ENCODE measurements around the gene UBE2M.
A peak's percentile ranks its signal among the peaks of the same experiment; 100 is the strongest.
"Not testable (repeated sequence)": the region's sequence is repeated elsewhere in the genome, so short reads cannot be mapped to it uniquely, and the experiment has no call there.

Gene UBE2M

DNA sequence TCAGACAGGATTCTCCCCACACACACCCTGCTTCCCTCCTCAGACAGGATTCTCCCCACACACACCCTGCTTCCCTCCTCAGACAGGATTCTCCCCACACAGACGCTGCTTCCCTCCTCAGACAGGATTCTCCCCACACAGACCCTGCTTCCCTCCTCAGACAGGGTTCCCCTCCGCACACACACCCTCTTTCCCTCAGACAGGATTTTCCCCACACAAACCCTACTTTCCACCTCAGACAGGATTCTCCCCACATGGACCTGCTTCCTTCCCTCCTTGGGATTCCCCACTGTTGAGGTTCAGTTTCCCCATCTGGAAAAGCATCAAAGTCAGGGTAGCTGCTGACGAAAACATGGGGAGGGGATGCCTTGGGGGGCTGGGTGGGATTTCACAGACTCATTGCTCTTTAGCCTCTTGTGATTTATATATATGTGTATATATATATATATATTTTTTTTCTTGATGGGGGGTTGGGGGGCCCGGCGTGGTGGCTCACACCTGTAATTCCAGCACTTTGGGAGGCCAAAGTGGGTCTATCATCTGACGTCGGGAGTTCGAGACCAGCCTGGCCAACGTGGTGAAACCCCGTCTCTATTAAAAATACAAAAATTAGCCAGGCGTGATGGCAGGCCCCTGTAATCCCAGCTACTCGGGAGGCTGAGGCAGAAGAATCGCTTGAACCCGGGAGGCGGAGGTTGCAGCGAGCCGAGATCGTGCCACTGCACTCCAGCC, 15.6 kb downstream of the UBE2M start:
- DNase-seq (ENCODE audit: low read depth, low spot score), result not testable (repeated sequence)

DNA sequence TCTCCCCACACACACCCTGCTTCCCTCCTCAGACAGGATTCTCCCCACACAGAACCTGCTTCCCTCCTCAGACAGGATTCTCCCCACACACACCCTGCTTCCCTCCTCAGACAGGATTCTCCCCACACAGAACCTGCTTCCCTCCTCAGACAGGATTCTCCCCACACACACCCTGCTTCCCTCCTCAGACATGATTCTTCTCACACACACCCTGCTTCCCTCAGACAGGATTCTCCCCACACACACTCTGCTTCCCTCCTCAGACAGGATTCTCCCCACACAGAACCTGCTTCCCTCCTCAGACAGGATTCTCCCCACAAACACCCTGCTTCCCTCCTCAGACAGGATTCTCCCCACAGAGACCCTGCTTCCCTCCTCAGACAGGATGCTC, 19.2 kb downstream of the UBE2M start:
- DNase-seq (ENCODE audit: low read depth, low spot score), result not testable (repeated sequence)

DNA sequence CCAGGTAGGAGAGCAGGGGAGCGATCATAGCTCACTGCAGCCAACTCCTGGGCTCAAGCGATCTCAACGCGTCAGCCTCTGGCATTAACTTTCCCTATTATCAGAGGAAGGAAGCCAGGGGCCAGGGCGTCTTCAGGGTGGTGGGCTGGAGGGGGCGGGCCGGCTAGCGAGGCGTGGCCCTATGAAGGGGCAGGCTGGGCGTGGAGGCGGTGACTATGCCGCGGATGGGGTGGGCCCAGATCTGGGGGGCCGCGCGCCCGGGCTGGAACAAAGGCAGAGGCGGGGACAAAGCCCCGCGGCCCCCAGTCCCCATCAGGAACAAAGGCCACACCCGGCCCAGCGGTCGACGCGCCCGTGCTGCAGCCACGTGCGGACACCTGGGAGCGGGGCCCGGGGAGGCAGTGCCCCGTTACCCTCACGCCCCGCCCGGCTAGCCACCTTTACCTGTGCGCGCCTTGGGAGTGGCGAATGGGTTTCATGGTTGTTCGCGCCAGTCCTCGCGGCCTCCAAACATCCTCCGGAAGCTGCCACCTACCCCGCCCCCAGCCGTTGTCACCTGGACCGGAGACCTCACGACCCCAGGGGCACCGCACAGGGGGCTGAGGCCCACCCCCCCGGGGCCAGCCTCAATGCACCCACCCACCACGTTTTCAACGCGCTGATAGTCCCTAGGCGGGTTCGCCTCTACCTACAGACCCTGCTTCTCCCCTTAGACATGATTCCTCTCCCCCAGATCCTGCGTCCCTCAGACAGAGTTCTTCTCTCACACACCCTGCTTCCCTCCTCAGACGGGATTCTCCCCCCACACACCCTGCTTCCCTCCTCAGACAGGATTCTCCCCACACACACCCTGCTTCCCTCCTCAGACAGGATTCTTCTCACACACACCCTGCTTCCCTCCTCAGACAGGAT, 19.9 kb downstream of the UBE2M start:
- peak; percentile 93 for DNase-seq (ENCODE audit: low read depth, low spot score)

DNA sequence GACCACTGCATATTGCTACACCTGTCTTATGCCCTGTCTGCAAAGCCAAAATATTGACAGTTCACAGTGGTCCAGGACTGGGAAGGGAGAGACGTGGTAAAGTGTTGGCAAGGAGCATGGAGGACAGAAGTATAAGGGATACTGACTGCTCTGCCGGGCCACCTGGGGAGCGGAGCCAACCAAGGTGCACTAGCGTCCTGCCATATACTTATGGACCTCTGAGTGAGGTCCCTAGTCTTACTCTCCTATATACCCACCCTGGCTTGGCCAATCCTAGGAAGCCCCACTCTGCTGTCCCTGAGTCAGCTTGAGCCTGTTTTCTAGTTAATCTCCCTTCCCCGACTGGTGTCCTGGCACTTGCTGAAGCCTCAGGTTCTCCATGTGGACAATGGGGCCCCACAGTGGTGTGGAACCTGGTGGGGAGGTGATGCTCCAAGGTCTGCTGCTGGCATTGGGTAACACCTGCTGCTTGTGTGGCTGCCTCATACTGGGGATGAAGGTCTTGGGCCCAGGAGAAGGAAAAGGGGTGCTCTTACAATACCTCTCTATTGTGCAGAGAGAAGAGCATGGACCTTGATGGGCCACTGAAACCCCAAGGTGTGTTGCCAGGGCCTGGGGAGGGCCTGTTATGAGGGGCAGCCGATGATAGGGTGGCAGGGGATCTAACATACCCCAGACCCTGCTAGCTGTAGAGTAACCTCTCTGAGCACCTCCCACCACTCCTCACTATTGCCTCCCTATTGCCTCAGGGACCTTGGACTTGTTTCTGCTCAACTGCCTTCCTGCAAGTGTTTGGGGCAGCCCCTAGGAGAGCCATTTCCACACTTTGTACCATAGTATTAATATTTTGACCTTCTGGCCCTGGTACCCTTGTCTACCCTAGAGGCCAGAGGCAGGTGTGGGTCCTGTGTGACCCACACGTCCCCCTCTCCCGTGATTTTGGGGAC, 21.3 kb downstream of the UBE2M start:
- no peak for DNase-seq (ENCODE audit: low read depth, low spot score)

DNA sequence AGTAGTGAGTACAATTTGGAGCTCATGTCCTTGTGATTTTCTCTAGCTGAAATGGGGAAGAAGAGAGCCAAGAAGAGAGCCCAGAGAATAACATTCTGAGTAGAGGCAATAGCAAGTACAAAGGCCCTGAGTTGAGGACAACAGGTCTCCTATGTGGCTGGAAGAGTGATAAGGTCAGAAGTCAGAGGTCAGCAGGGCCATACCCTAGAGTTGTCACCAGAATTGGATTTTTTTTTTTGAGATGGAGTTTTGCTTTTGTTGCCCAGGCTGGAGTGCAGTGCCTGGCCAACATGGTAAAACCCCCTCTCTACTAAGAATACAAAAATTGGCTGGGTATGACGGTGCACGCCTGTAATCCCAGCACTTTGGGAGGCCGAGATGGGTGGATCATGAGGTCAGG, 22.6 kb downstream of the UBE2M start:
- DNase-seq (ENCODE audit: low read depth, low spot score), result no peak

DNA sequence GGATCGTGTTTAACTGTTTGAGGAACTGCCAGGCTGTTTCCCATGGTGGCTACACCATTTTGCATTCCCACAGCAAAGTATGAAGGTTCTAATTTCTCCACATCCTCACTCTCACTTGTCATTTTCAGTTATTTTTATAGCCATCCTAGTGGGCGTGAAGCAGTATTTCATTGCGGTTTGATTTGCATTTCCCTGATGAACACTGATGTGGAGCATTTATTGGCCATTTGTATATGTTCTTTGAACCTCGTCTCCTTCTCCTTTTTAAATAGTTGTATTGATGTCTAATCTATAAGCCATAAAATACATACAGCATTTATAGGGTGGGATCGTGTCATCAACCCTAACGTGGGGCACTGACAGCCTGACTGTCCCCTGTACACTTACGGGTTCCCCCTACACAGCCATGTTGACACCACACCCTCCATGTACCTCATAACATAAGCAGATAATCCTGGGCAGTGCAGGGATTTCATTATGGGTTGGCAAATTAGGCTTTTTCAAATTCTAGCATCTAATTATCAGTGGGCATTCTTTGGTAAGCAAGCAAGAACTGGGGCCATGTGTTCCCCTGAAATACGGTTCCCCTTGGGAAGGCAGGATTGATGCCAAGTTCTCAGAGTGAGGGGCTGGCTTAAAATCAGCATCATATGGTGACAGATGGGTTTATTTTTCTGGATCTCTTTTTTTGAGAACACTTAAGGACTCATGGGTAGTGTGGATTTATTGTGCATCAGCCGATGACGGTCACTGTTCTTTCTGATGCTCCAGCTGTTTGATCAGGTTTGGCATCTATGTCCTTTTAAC, 27.2 kb downstream of the UBE2M start:
- no peak for DNase-seq (ENCODE audit: low read depth, low spot score)

DNA sequence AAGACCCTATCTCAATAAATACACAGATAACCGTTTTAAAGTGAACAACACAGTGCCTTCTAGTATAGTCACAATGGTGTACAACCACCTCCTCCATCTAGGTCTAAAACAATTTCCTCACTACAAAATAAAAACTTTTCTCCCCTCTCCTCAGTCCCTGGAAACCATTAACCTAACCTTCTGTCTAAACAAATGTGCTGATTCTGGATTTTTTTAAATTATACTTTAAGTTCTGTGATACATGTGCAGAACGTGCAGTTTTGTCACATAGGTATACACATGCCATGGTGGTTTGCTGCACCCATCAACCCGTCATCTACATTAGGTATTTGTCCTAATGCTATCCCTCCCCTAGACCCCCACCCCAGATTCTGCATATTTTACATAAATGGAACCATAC, 29.0 kb downstream of the UBE2M start:
- no peak for DNase-seq (ENCODE audit: low read depth, low spot score)

DNA sequence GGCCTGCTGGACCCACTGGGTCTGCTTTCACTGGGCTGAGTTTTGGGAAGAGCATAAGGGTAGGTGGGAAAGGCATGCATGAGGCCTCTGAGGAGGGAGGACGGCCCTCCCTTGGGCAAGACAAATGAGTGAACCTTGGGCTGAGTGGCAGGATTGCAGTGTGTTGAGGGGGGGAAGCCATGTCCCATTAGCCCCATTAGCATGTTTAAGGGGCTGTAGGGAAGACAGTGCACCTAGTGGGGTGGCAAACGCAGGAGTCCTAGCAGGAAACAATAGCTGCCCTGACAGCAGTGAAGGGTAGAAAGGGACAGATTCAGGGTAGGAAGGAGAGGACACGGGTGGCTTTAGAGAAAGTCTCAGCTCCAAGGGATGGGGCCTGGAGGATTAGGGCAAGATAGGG, 35.7 kb downstream of the UBE2M start:
- no peak for DNase-seq (ENCODE audit: low read depth, low spot score)

DNA sequence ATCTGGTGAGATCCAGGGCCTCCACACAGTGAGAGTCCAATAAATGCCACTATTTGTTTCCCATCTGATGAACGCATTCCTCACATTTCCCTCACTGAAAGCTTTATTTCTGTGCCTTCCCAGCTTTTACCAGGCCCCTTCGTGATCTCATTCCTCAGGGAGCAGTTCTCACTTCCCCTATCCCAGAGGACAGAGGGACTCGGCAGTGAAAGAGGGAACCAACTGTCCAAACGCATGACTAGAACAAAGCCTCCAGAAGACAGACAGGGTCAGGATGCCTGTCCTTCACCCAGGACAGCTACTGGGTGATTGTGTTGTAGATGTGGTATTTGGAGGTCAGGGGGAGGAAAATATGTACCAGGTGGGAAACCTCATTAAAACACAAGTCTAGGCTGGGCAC, 36.8 kb downstream of the UBE2M start:
- DNase-seq (ENCODE audit: low read depth, low spot score), result no peak

DNA sequence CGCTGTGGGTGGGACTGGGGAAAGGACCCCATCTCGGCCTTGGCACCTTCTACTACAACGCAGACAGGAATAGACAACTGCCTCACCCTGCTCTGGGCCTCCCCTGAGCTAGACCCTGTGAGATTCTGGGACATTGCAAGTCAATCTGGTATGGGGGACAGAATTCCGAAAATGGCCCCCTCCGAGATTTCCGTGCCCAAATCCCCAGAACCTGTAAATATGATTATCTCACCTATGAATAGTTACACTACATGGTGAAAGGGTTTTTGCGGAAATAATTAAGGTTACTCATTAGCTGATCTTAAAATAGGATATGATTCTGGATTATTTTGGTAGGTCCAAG, 38.2 kb downstream of the UBE2M start:
- no peak for DNase-seq (ENCODE audit: low read depth, low spot score)

DNA sequence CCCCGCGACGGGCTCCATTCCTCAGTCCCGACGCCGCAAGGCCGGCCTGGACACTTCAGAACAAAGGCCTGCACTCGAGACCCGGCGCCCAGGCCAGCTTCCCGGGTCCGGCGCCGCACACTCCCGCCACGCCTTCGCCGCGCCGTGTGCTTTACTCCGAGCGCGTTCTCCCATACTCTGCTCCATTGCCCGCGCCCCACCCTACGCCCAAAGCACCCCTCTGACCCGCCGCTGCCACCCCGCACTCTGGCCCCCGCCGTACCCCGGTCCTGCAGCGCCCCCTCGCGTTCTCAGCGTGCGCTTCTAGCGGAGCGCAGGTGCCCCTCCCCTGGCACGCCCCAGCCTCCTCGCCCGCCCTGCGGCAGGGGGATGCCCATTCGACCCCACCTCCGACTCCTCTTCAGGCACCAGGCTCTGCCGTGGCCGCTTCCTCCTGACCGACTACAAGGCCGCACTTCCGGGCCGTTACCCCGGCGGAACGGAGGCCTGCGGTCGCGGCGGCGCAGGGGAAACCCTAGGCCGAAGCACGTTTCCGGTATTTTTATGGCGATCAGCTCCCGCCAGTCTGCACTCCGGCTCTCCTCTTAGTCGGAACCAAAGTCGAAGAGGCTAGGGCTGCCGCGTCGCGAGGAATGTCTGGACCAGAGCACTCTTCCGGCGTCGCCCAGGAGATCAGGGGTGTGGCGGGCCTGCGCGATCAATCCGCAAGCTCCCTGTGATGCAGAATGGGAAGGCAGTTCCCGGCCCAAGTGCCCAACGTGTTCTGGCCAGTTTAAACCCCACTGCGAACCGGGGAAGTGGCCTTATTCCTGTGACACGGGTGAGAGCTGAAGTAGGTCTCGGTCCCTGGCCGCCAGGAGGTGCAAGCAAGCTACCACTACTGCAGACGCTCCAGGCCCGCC, 38.8 kb downstream of the UBE2M start, which contains the start of gene ZBTB45:
TSS of gene ZBTB45 (minus strand) at position 456 of the 902 bp plus-strand sequence. CDS start 2,137 bp downstream, outside the sequence.
- peak; percentile 98 for DNase-seq (ENCODE audit: low read depth, low spot score)

DNA sequence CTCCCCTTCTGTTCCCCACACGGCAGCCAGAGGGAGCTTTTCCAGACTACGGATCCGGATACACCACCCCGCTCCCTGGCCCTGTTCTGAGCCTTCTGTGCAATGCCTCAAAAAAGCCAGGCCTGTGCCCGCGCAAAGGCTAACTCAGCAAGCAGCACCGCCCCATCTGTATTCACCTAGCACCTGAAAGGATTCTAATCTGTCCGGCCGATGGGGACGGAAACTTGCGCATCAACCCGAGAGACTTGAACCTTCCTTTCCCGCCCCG, 39.4 kb downstream of the UBE2M start:
- peak; percentile 85 for DNase-seq (ENCODE audit: low read depth, low spot score)

DNA sequence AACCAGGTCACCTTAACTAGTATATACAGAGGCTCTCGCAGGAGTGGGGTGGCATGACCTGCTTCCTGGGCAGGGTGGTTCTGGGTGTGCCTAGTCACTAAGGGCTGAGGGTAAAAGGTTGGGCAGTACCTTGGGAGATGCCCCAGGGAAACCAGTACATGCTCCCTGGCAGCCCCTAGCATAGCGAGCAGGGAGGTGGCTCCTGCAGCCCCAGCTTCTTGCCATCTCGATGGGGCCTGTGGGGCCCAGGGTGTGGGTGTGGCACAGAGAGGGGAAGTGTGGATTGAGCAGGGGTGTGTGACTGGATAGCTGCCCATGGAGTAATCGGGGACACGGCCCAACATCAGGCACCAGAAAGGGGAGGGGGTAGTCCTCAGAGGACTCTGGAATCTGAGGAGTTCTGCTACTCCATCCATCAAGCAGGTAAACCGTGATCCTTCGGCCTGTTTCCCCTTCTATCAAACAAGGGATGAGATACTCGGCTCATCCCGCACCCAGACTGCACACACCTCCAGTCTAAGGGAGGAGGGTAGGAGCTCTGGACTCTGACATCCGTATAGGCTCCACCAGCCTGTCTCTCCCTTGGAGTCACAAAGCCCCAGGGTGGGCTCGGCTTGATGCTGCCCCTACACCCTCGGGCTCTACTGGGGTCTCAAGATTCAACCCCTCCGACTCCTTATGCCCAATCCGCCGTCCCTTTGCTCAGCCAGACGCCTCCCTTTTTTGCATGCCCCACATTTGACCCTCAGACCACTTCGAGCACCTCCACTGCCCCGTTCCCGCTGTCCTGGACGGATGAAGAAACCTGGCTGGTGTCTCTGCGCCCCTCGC, 39.9 kb downstream of the UBE2M start:
- DNase-seq (ENCODE audit: low read depth, low spot score), result no peak

DNA sequence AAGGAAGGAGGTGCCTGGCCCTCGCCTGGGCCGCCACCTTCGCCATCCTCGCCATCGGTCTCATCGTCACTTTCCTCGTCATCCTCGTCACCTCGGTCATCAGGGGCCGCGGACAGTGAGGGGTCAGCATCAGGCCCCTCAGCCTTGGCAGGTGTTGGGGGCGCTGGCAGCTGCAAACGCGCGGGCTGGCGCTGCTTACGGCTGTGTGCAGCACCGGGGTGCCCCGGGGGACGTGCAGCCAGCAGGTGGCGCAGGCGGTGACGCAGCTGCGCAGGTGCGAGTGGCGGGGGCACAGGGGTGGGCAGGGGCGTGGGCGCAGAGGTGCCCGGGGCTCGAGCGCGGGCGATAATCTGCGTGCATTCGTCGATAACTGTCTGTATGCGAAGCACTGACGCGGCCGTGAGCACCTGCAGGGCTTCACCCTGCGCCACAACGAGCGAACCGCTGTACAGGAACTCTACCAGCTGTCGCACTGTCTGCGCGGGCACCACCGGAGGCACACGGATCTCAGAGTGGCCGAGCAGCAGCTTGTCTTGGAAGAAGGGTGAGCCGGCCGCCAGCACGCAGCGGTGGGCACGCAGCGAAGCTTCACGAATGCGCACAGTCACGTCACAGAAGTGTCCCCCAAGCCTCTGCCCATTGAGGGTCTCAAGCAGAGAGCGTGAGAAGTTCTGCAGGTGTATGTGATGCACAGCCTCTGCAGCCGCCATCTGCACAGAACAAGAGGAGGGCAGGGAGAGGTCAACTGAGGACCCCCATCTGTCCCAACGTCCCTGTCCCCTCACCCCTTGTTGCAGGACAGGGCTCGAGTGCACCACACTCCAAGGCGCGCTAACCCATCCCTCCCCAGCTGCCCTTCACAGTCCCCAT, 41.2 kb downstream of the UBE2M start:
- no peak for DNase-seq (ENCODE audit: low read depth, low spot score)

DNA sequence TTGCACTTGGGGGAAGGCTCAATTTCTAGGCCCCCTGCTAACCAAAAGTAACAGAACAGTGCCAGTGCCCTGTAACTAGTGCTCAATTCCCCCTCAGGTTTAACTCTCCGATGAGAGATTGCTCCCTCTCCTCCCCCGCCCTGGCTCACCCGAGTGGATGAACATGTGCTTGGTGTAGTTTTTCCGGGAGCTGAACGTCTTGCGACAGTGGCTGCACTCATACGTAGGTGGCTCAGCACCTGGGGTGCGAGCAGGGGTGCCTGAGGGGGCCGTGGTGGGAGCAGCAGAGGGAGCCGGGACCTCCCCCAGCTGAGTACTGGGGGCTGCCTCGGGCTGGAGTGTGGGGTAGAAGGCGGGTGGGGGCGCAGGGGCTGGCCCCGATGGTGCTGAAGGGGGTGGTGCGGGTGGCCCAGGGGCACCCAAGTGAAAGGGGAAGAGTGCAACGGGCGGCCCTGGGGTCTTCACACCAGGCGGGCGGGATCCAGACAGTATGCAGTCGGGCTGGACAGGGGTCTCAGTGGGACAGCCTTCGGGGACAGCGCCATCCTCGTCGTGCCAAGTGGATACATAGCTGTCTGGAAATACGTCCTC, 42.1 kb downstream of the UBE2M start:
- DNase-seq (ENCODE audit: low read depth, low spot score), result no peak

DNA sequence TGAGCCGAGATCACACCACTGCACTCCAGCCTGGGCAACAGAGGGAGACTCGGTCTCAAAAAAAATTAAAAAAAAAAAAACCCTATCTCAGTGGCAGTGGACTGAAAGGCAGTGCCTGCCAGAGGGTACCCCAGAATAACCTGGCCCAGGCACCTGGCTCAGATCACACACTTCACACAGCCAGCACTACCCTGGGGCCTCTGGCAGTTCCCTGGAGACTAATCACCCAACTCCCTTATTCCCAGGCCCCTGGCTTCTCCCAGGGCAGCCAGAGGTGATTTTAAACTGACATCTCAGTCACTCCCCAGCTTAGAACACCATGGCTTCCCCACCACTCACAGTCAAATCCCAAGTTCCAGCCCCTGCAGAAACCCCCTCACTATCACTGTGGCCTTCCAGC, 43.2 kb downstream of the UBE2M start:
- no peak for DNase-seq (ENCODE audit: low read depth, low spot score)

DNA sequence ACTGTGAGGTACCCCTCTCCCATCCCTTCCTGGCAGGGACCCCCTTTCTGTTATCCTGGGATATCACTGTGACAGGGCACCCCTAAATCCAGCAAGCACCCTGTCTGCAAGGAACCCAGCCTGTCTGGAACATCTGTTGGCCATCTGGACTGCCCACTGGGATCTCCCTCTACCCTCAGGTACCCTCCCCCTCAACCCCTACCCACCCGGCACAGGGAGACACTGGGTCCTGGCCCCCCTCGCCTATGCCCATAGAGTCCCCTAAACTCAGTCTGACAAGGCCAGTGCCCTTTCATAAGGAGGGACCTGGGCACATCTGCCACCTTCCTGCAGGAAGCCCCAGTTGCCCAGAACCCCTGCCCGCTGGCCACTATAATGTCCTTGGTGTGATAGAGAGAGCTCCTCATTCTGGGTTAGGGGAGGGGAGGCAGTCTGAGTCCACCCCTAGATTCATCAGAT, 43.8 kb downstream of the UBE2M start:
- no peak for DNase-seq (ENCODE audit: low read depth, low spot score)
